ENCODE data around the gene SCN1B. TPM values are rescaled to one million over a fixed set of nuclear protein-coding genes. Genes with fewer than 3 reads are reported as not detected.

Gene SCN1B
- total RNA-seq, 4 donors from 2014 or later: 0.26 to 5.9 (median 1.2) TPM; not detected in 1

GRCh38 chr19:35043906-35044305 is 13.6 kb downstream of the SCN1B start:
- Histone ChIP-seq H3K27ac (no peak overlapping the region), H3K4me3 (no peak overlapping the region), H3K27me3 (peaks cover 0 to 51% (median 0%) of the 10 kb centered on the region in 4 donors), H3K36me3 (no peaks in the 10 kb centered on the region), H3K4me1 (peaks cover 20 to 33% (median 25%) of the 10 kb centered on the region in 3 donors), H3K9me3 (no peaks in the 10 kb centered on the region)
- no peak for TF ChIP-seq POLR2A (IDR thresholded peaks at IDR 0.05)
- TF ChIP-seq, protein P1, sequence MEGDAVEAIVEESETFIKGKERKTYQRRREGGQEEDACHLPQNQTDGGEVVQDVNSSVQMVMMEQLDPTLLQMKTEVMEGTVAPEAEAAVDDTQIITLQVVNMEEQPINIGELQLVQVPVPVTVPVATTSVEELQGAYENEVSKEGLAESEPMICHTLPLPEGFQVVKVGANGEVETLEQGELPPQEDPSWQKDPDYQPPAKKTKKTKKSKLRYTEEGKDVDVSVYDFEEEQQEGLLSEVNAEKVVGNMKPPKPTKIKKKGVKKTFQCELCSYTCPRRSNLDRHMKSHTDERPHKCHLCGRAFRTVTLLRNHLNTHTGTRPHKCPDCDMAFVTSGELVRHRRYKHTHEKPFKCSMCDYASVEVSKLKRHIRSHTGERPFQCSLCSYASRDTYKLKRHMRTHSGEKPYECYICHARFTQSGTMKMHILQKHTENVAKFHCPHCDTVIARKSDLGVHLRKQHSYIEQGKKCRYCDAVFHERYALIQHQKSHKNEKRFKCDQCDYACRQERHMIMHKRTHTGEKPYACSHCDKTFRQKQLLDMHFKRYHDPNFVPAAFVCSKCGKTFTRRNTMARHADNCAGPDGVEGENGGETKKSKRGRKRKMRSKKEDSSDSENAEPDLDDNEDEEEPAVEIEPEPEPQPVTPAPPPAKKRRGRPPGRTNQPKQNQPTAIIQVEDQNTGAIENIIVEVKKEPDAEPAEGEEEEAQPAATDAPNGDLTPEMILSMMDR (IDR thresholded peaks at IDR 0.05): no peak
- intact Hi-C loops (cut with DNase I): no loop called here
- 63 to 89% methylated on average over 7 to 8 of the region's 14 CpGs for WGBS, 2 donors
- no peak for DNase-seq

GRCh38 chr19:35044317-35045117 is 14.2 kb downstream of the SCN1B start:
- no peaks in the 10 kb centered on the region for H3K9me3 ChIP-seq
- intact Hi-C loops (cut with DNase I): no loop called here
- H3K27me3 ChIP-seq: peaks cover 0 to 45% (median 0%) of the 10 kb centered on the region in 4 donors
- no peak overlapping the region for H3K4me3 ChIP-seq
- H3K4me1 ChIP-seq: peaks cover 18 to 27% (median 25%) of the 10 kb centered on the region in 3 donors
- DNase-seq: no peak
- WGBS, 2 donors: 54 to 55% methylated on average over 9 of the region's 9 CpGs
- H3K27ac ChIP-seq: no peak overlapping the region
- TF ChIP-seq, protein P1 (IDR thresholded peaks at IDR 0.05): peak; percentile 82 to 98 (median 92)
- TF ChIP-seq POLR2A (IDR thresholded peaks at IDR 0.05): no peak
- no peaks in the 10 kb centered on the region for H3K36me3 ChIP-seq

GRCh38 chr19:35045667-35046300 is 15.5 kb downstream of the SCN1B start:
- 45 to 62% methylated on average over 3 to 6 of the region's 10 CpGs for WGBS, 2 donors
- Histone ChIP-seq H3K27me3 (peaks cover 0 to 32% (median 0%) of the 10 kb centered on the region in 4 donors), H3K4me1 (peaks cover 13 to 14% (median 13%) of the 10 kb centered on the region in 3 donors), H3K27ac (peak overlapping the region in 1 of 4 donors; percentile 28), H3K4me3 (no peak overlapping the region), H3K9me3 (no peaks in the 10 kb centered on the region), H3K36me3 (no peaks in the 10 kb centered on the region)
- DNase-seq: no peak
- intact Hi-C loops (cut with DNase I): no loop called here
- TF ChIP-seq, protein P1 (IDR thresholded peaks at IDR 0.05): peak in 3 of 6 experiments; percentile 10 to 47 (median 16)
- TF ChIP-seq POLR2A (IDR thresholded peaks at IDR 0.05): no peak

GRCh38 chr19:35046461-35046860 is 16.2 kb downstream of the SCN1B start:
- H3K27ac ChIP-seq: no peak overlapping the region
- no peaks in the 10 kb centered on the region for H3K36me3 ChIP-seq
- H3K9me3 ChIP-seq: no peaks in the 10 kb centered on the region
- 89 to 90% methylated on average over 3 to 4 of the region's 5 CpGs for WGBS, 2 donors
- DNase-seq: no peak
- H3K27me3 ChIP-seq: peaks cover 0 to 25% (median 0%) of the 10 kb centered on the region in 4 donors
- no peak for TF ChIP-seq POLR2A (IDR thresholded peaks at IDR 0.05)
- TF ChIP-seq, protein P1 (IDR thresholded peaks at IDR 0.05): no peak
- H3K4me1 ChIP-seq: peaks cover 6 to 7% (median 6%) of the 10 kb centered on the region in 3 donors
- intact Hi-C loops (cut with DNase I): no loop called here
- H3K4me3 ChIP-seq: no peak overlapping the region

- H3K27ac ChIP-seq: no peak overlapping the region
- no peak for DNase-seq
- no peaks in the 10 kb centered on the region for H3K4me1 ChIP-seq
- no peaks in the 10 kb centered on the region for H3K36me3 ChIP-seq
- no peak overlapping the region for H3K4me3 ChIP-seq
- intact Hi-C loops (cut with DNase I): no loop called here
- no peaks in the 10 kb centered on the region for H3K9me3 ChIP-seq
- H3K27me3 ChIP-seq: peaks cover 0 to 2% (median 0%) of the 10 kb centered on the region in 4 donors
- TF ChIP-seq, protein P1 (IDR thresholded peaks at IDR 0.05): no peak
- no peak for TF ChIP-seq POLR2A (IDR thresholded peaks at IDR 0.05)
- WGBS, 2 donors: 33 to 74% methylated on average over 4 to 5 of the region's 12 CpGs
These were observed 18.7 kb downstream of the SCN1B start for GRCh38 chr19:35048911-35049411.
